Heart right ventricle (tissue), 16 donors: ENCODE measurements around the gene EPS8L2. TPM values are rescaled to one million over a fixed set of nuclear protein-coding genes. Genes with fewer than 3 reads are reported as not detected.
A peak's percentile ranks its signal among the peaks of the same experiment; 100 is the strongest.

ENCODE experiments used
- ATAC-seq, 8 donors: fragments of 200-7000 bp; cut with Tn5 transposase; one replicate each; pipeline ENCODE4 v1.9.1; 2020; ENCODE audit warnings: mild to moderate bottlenecking in 8 of 8, moderate library complexity in 8 of 8, moderate number of reproducible peaks in 1 of 8
- DNase-seq, 2 donors: peaks; one replicate each; pipeline ENCODE4 v3.0.0-alpha.2; 2020
- H3K27ac ChIP-seq, 10 donors: fragments of 200-600 bp; sonication (generic) in 2 of 10; one replicate each; pipeline versions ENCODE4 v1.5.0 to v1.8.0; 2020 to 2022; ENCODE audit warnings: mild to moderate bottlenecking in 3 of 10
- H3K27me3 ChIP-seq, 7 donors: fragments of 200-600 bp; one replicate each; pipeline ENCODE4 v1.8.0; 2021 to 2022; ENCODE audit warnings: mild to moderate bottlenecking in 2 of 7
- H3K36me3 ChIP-seq, 9 donors: fragments of 200-600 bp; sonication (generic) in 1 of 9; one replicate each; pipeline versions ENCODE4 v1.5.0 to v1.8.0; 2020 to 2022; ENCODE audit warnings: mild to moderate bottlenecking in 2 of 9
- H3K4me1 ChIP-seq, 9 donors: fragments of 200-600 bp; sonication (generic) in 1 of 9; one replicate each; pipeline versions ENCODE4 v1.5.0 to v1.8.0; 2020 to 2022; ENCODE audit warnings: mild to moderate bottlenecking in 4 of 9
- H3K4me3 ChIP-seq, 10 donors: fragments of 200-600 bp; sonication (generic) in 2 of 10; one replicate each; pipeline versions ENCODE4 v1.5.0 to v1.8.0; 2020 to 2022; ENCODE audit warnings: mild to moderate bottlenecking in 7 of 10, moderate library complexity in 2 of 10
- H3K9me3 ChIP-seq, 11 donors: fragments of 200-600 bp in 10 of 11; sonication (generic) in 2 of 11; one replicate each; pipeline versions ENCODE4 v1.5.0 to v1.8.0; 2013 to 2022; ENCODE audit warnings: mild to moderate bottlenecking in 2 of 11, control low read depth in 1 of 11, moderate library complexity in 1 of 11
- CTCF ChIP-seq, 9 donors: fragments of 200-600 bp; sonication (generic) in 2 of 9; IDR thresholded peaks; one replicate each; pipeline versions ENCODE4 v1.5.0 to v1.8.0; 2021 to 2022; ENCODE audit warnings: antibody characterized with exemption in 9 of 9, mild to moderate bottlenecking in 5 of 9, moderate library complexity in 1 of 9
- WGBS, 2 donors: extraction: QIAGEN DNeasy Blood & Tissue Kit; methylation state at CpG; one replicate each; pipeline ENCODE4 v1.1.7; 2013; ENCODE audit warnings: inconsistent platforms in 1 of 2; 5-methylcytosine and 5-hydroxymethylcytosine counted together
- intact Hi-C, 10 donors: fragments of 100-400 bp; cut with DNase I; formaldehyde crosslinking; loops; one replicate each; pipeline versions ENCODE4 v1.11.1 to v1.14.2; 2022
- polyA plus RNA-seq, 2 donors: library from polyadenylated mRNA; stranded (reverse); fragments of 200-250 nt; gene quantifications; one replicate each; pipeline ENCODE4 v1.2.3, GENCODE V29; 2013
- total RNA-seq, 10 donors: library from RNA; stranded (reverse); fragmentation: NEBNext Ultra II Directional in 3 of 10; extraction: Animal tissue kit (Norgen Biotek cat#: 25700) in 3 of 10; gene quantifications; one replicate each; pipeline versions ENCODE4 v1.2.1 to v1.2.4, GENCODE V29; 2021 to 2023
- donor health status: Arrhythmogenic right ventricular cardiomyopathy.
- donor health status: ischemic (EF 13 %, LVEDD 7.1; RV severe dilation, severe dysfunction).
- donor health status: healthy with polysubstance abuse.
- donor health status: DM: no; HTN: yes; CAD: no.
- donor health status: DM: no; HTN: no; CAD: no.
- donor health status: ischemic (EF 25% LVEDD 6.9; RV normal size, moderate dysfunction).
- donor health status: ischemic (EF 25% LVEDD 5.7; RV mildly dilated, moderate dysfunction).
- donor health status: healthy.
- donor health status: DM: yes; HTN: yes; CAD: no.
- donor health status: Ischemic cardiomyopathy.
- donor health status: ischemic (EF 35%, LVEDD 5.7; RV mildly dilated, moderate dysfunction).
- donor health status: nonischemic (EF 11% LVEDD 7.7; RV severe dilation, severe dysfunction).
- donor health status: DM: yes; HTN: yes; CAD: no.
- donor health status: PGD.
- donor health status: ischemic (EF 29% LVEDD 5.4; RV normal size, mild dysfunction).
- donor health status: nonischemic (EF 23%, LVEDD 6.1; RV moderate dilation, normal function).

The EPS8L2 gene
- total and polyA plus RNA-seq, 12 donors, result 1.2 to 6.7 (median 2.9) TPM

DNA sequence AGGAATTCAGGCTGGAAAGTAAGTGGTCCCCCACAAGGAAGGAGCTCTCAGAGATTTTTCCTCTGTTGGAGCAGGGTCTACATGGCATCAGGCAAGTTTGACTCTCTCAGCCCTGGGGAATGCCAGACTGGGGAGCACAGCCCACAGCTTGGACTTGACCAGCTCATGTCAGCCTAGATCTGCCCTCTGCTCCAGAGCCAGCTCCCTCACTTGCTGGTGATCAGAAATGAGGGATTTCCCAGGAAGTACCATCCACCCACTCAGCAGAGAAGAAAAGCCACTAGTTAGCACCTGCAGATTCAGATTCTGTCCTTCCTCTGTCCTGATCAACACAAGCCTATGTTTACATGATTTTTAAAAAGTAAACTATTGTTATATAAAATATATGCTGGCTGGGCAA lies 54.2 kb downstream of the EPS8L2 start:
- no peaks in the 10 kb centered on the region for H3K27me3 ChIP-seq
- H3K27ac ChIP-seq, result no peak overlapping the region
- ATAC-seq, result no peak
- no peak for TF ChIP-seq CTCF (IDR thresholded peaks at IDR 0.05)
- DNase-seq, result no peak
- H3K9me3 ChIP-seq, result no peaks in the 10 kb centered on the region
- intact Hi-C loops, result no loop called here
- H3K36me3 ChIP-seq, result peaks cover 0 to 98% (median 41%) of the 10 kb centered on the region in 9 donors
- no peak overlapping the region for H3K4me3 ChIP-seq
- H3K4me1 ChIP-seq, result no peaks in the 10 kb centered on the region

DNA sequence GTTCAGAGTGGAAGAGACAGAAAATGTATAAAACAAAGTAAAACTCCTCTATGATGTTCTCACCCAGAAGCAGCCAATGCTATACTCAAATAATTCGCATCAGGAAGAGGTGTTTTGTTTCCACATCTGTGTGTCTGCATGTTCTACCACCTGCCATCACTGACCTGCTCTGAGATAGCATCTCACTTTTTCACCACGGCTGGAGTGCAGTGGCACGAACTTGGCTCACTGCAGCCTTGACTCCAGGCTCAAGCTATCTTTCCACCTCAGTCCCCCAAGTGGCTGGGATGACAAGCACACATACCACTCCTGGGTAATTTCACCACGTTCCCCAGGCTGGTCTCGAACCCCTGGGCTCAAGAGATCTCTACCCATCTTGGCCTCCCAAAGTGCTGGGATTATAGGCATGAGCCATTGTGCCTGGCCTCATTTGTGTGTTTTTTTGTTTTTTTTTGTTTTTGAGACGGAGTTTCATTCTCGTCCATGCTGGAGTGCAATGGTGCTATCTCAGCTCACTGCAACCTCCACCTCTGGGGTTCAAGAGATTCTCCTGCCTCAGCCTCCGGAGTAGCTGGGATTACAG lies 55.6 kb downstream of the EPS8L2 start:
- no peak for TF ChIP-seq CTCF (IDR thresholded peaks at IDR 0.05)
- no peaks in the 10 kb centered on the region for H3K9me3 ChIP-seq
- no peak overlapping the region for H3K4me3 ChIP-seq
- no peak for ATAC-seq
- WGBS, 2 donors, result 87 to 89% methylated on average over 8 of the region's 8 CpGs
- no peak for DNase-seq
- H3K36me3 ChIP-seq, result peaks cover 0 to 98% (median 42%) of the 10 kb centered on the region in 9 donors
- H3K27me3 ChIP-seq, result no peaks in the 10 kb centered on the region
- H3K27ac ChIP-seq, result no peak overlapping the region
- intact Hi-C loops, result no loop called here
- H3K4me1 ChIP-seq, result no peaks in the 10 kb centered on the region

- intact Hi-C loops, result no loop called here
- 68 to 69% methylated on average over 10 of the region's 10 CpGs for WGBS, 2 donors
- ATAC-seq (peak in 3 of 8 donors; percentile 23 to 36 (median 25)), DNase-seq (no peak)
- H3K27ac ChIP-seq, result no peak overlapping the region
- H3K4me1 ChIP-seq, result no peaks in the 10 kb centered on the region
- H3K36me3 ChIP-seq, result peaks cover 0 to 98% (median 47%) of the 10 kb centered on the region in 9 donors
- H3K9me3 ChIP-seq, result no peaks in the 10 kb centered on the region
- no peak overlapping the region for H3K4me3 ChIP-seq
- H3K27me3 ChIP-seq, result no peaks in the 10 kb centered on the region
- peak in 1 of 9 donors; percentile 15 for TF ChIP-seq CTCF (IDR thresholded peaks at IDR 0.05)
These were observed 56.5 kb downstream of the EPS8L2 start for GRCh38 chr11:762421-763072.

GRCh38 chr11:763073-763463 lies 57.0 kb downstream of the EPS8L2 start:
- Histone ChIP-seq H3K4me1 (no peaks in the 10 kb centered on the region), H3K4me3 (no peak overlapping the region), H3K36me3 (peaks cover 0 to 96% (median 47%) of the 10 kb centered on the region in 9 donors), H3K27me3 (no peaks in the 10 kb centered on the region), H3K9me3 (no peaks in the 10 kb centered on the region), H3K27ac (no peak overlapping the region)
- no peak for TF ChIP-seq CTCF (IDR thresholded peaks at IDR 0.05)
- DNase-seq (no peak), ATAC-seq (no peak)
- intact Hi-C loops, result no loop called here
- 71 to 78% methylated on average over 15 to 24 of the region's 24 CpGs for WGBS, 2 donors
